ENCODE results near the gene KCNK18.

GRCh38 chr10:117241541-117242462 lies 44.5 kb downstream of the KCNK18 start:
- TF ChIP-seq POLR2A (IDR thresholded peaks at IDR 0.05): no peak
- TF ChIP-seq CTCF (IDR thresholded peaks at IDR 0.05): no peak

All from body of pancreas (tissue), 4 donors.